Activated T-cell treated with anti-CD3 and anti-CD28 coated beads for 48 hours (primary cell): Measurements from ENCODE around the gene GPBP1L1.
"Not testable (repeated sequence)": the region's sequence is repeated elsewhere in the genome, so short reads cannot be mapped to it uniquely, and the experiment has no call there.

ENCODE experiments used
- DNase-seq: peaks from one replicate; pipeline ENCODE4 v3.0.0-alpha.2; 2020; ENCODE audit warnings: low read depth

The GPBP1L1 gene

DNA sequence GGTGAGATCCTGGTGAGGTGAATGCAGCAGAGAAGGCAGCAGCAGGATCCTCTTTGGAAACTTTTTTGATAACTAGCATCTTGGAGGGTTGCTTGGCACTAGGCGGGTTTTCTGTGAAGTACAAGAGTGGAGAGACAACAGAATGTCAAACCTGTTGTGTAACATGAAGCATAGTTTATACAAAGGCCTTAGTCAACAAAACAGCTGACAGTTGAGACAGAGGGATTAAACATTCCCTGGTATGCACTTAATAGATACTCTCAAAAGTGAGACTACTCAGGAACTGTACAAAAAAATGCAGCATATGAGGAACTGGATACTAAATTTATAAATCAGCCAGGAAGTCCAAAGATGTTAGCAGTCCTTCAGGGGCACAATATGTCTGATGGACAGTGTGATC is 46.0 kb downstream of the GPBP1L1 start:
- no peak for DNase-seq

- DNase-seq: no peak
Observed at GRCh38 chr1:45635211-45635610, 51.1 kb downstream of the GPBP1L1 start.

DNA sequence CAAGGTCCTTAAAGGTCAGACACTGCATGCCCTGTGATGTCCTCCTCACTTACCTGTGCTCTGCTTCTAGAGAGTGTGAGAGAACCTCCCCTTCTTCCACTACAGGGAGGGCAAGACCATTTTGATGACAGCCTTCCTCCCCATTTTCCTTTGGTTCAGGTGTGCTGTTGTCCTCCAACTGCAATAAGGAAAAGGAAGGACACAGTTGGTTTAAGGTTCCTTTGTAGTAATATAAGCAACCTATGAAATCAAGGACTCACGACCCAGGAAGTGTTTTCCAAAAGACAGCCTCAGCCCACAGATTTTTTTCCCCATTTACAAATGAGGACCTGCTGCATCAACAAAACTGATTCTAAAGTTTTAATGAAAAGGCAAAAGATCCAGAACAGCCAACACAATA is 55.9 kb downstream of the GPBP1L1 start:
- DNase-seq: no peak

DNA sequence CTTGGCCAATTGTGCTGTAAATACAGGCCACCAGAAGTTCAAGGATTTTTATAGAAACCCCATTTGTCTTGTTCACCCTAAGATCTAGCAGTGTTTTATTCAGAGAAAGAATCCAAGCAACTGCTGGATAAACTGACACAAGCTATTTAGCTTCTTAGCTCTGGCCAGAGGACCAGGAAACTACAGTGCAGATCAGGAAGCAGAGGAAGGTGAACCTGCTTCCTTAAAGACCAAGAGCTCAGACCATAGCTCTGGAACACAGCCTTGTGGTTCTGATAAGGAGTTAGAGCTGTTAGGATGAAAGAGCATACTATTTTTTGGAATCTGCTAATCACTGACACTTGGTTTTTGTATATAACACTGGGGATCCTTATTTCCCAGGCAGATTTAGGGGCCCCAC is 57.3 kb downstream of the GPBP1L1 start:
- no peak for DNase-seq

GRCh38 chr1:45623972-45624371 is 62.4 kb downstream of the GPBP1L1 start, which contains the start of gene CCDC17:
Gene CCDC17 (minus strand): TSS chr1:45624054. CDS start chr1:45623909, 145 bp downstream.
- no peak for DNase-seq

DNA sequence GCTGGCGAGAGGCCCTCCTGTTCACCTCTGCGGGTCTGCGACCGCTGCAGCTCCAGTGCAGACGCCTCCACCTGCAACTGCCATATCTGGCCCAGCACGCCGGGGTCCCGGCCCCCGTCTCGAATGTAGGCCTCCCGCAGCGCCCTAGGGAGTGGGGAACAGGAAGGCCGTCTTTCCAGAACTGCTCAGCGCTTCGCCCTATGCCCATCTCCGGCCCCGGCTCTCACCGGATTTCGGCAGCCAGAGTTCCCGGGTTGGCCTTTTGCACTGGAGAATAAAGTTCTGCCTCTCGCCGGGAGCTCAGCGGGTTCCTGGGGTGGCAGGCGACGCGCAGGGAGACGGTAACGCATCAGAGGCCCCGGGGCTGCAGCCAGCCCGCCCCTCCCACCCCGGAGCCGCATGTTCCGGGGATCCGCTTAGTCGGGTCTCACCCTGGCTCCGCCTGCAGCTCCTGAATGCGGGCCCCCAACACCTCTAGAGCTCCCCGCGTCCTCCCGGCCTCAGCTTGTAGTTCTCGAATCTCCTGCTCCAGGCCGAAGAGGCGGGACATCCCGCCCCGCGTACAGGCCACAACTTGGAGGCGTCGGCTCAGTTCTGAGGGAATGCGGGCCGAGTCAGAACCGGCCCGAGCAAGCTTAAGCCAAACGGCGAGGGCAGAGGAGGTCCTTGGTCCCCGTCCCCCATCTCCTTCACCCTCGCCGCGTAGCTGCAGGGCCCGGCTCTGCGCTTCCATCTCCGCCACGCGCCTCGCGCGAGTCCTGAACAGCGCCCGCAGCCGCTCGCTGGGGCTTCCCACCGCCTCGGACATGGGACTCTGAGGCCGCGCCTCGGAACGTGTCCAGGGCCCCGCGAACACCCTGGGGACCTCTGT is 63.6 kb downstream of the GPBP1L1 start:
- DNase-seq: no peak

GRCh38 chr1:45621895-45622523 is 64.3 kb downstream of the GPBP1L1 start:
- no peak for DNase-seq

GRCh38 chr1:45621501-45621836 is 64.9 kb downstream of the GPBP1L1 start:
- DNase-seq: no peak

DNA sequence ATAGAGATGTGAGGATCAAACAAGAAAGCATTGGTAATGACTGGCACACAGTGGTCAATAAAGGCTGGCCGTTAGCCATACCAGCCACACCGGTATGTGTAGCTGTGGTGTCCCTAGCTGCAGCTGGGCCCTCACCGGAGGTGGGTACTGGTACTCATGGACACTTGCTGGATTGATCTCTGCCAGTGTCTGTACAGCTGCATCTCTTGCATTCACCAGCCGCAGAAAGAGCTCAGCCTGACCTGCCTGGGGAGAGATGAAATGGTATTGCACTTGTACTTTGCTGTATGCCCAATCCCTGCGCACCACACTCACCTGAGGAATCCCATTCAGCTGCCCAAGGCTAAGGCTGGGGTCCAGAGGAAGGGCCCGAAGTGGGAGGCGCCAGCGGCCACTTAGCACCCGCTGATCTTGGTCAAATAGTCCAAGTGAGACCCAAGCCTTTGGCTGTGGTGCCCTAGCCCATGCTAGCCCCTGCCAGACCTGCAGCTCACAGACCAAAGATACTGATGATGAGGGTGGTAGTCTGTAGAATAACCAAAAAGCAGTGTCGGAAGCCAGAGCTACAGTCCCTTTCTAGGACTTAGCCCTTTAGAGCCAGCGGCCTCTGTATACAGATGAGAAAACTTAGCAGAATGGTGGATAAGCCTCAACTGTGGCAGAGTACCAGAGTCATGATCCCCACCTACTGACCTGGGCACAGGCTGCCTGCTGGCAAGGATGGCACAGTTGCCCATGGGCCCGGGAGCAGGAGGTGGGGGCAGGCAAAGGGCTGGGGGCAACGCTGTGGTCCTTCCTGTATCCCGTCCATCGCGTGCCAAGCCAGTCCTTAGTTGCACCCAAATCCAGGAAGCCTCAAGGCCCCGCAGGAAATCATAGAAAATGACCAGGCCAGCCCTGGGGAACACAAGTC is 65.5 kb downstream of the GPBP1L1 start:
- DNase-seq: no peak

DNA sequence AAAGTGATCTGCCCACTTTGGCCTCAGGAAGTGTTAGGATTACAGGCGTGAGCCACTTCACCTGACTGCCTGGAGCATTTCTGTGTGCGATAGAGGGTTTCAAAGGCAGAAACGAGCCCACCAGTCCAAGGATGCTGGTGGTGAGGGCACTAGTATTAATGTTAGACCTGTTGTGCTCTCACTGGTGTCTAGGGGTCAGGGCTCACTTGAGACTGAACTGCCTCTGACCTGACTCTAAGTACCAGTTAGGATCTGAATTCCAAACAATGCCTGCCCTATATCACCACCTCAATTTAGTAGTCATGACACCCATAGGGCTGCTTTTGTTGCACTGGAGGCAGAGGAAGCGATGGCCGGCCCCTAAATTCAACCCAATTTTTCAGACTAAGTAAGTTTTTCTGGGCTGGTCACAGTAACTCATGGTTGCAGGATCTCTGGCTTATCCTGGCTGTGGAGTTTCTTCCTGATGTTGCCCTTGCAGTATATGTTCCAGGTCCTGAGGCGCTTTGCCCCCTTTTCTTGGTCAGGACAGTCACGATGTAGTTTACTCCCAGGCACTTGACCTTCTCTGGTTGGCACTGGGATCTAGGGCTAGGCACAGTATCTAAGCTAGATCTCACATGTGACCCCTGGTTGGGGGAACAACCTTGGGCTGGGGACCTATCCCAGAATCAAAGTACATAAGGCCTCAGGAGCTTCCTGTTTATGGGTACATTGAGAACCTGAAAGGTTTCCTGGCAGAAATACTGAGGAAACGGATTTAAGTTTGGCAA is 67.0 kb downstream of the GPBP1L1 start:
- DNase-seq: no peak

DNA sequence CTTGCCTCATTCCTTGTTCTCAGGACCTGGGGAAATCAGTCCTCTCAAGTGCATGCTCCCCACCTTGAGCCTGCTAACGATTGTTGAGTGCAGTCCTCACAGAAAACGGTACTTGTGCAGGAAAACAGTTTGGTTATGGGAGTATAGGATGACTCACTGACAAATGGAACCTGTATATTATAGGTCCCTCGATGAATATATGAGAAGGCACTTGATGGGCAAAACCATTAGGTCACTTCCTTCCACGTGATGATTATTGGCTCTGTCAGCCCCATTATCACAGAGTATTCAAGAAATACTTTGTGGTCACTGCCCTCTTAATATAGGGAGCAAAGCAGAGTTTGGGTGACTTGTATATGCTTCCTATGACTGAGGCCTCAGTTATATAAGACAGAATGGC is 68.7 kb downstream of the GPBP1L1 start:
- DNase-seq: no peak

DNA sequence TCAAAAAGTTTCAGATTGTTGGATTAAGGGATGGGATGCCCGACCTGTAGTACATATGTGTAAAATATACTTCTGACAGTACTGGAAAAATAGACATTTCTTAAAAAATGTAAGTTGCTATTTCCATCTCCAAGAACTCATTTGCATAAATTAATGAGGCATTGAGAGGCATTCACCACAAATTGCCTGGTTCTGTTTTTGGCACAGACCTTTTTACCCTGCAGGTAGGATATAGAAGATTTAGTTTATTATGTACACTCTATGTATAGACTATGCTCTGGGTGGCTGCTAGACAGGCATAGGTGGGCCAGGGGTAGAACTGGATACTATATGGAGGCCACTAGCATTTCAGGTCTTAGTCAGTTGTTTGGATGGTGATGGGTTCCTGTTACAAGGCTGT is 70.4 kb downstream of the GPBP1L1 start:
- no peak for DNase-seq

GRCh38 chr1:45612941-45613579 is 73.3 kb downstream of the GPBP1L1 start:
- no peak for DNase-seq

DNA sequence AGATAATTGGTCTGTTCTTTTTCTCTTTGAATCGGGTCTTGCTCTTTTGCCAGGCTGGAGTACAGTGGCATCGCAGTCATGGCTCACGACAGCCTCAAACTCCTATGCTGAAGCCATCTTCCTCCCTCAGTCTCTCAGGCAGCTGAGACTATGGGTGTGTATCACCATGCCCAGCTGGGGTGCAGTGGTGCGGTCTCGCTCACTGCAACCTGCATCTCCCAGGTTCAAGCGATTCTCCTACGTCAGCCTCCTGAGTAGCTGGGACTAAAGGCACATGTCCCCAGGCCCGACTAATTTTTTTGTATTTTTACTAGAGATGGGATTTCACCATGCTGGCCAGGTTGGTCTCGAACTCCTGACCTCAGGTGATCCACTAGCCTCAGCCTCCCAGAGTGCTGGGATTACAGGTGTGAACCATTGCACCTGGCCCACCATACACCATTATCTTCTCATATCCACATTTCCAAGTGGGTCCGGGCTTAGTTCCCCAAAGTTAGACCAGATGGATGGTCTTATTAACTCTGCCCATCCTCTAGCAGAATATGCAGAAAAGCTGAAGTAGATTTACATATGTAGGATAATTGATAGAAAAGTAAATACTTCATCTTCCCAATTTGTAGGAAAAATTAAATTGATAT is 75.6 kb downstream of the GPBP1L1 start:
- no peak for DNase-seq

DNA sequence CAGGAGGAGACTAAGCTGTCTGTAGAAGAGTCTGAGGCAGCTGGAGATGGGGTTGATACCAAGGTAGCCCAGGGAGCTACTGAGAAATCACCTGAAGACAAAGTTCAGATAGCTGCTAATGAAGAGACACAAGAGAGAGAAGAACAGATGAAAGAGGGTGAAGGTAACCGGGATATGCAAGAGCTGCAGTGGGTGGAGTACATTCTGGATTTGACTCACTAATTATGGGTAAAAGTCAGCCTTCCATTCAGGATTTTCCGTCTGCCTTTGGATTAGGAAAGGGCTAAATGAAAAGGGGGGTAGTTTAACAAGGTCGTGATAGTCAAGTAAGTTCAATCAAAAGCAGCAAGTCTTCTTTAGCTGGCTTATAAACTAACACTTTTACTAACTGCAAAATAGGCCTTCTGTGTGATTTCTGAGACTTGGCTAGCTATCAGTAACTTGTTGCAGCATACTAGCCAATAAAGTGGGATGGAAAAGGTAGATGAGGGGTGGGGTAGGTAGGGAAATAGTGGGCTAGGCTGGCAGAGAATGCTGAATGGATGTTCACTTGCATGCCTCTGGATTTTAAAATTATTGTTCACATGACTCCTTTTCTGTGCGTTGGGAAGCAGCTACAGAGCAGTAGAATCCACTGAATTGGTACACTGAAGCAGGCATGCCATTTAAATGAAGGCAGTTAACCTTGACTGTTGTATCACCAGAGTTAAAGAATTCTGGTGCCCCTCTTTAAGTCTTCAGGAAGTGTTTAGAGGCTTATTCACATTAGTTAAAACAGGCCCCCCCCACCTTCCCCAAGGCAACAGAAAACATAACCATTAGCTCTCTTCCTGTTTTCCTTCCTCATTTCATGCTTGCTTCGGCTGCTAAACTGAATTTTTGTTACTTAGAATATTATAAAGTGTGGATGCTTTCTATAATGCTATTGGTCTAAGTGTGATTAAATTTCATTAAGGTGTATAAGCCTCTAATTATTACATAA is 77.9 kb downstream of the GPBP1L1 start:
- DNase-seq: no peak

DNA sequence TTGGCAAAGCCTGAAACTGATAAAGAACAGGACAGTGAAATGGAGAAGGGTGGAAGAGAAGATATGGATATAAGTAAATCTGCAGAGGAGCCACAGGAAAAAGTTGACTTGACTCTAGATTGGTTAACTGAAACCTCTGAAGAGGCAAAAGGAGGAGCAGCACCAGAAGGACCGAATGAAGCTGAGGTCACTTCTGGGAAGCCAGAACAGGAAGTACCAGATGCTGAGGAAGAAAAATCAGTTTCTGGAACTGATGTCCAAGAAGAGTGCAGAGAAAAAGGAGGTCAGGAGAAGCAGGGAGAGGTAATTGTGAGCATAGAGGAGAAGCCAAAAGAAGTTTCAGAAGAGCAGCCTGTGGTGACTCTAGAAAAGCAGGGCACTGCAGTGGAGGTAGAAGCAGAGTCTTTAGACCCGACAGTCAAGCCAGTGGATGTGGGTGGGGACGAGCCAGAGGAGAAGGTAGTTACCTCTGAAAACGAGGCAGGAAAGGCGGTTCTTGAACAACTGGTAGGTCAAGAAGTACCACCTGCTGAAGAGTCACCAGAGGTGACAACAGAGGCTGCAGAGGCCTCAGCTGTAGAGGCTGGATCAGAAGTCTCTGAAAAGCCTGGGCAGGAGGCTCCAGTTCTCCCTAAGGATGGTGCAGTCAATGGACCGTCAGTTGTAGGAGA is 78.8 kb downstream of the GPBP1L1 start:
- DNase-seq: no peak

GRCh38 chr1:45604239-45604638 is 82.1 kb downstream of the GPBP1L1 start:
- no peak for DNase-seq

GRCh38 chr1:45596765-45597164 is 89.6 kb downstream of the GPBP1L1 start:
- not testable (repeated sequence) for DNase-seq

DNA sequence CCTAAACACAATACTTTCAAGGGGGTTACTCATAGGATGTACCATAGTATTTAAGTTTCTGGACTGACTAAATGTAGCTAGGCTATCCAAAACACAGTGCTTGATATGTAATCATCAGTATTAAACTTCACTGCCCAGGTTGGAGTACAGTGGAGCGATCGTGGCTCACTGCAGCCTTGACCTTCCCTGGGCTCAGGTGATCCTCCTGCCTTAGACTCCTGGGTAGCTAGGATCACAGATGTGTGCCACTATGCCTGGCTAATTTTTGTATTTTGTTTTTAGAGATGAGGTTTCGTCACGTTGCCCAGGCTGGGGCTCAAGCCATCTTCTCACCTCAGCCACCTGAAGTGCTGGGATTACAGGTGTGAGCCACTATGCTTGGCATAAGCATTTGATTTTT is 91.9 kb downstream of the GPBP1L1 start:
- no peak for DNase-seq
